Measurements from ENCODE around the gene AQP1. TPM values are rescaled to one million over a fixed set of nuclear protein-coding genes. Genes with fewer than 3 reads are reported as not detected.

The AQP1 gene
- total and polyA plus RNA-seq, 2 of the 13 experiments (the other 11 are each of a cell fraction or from before 2014, with no cell fraction given), result not detected

DNA sequence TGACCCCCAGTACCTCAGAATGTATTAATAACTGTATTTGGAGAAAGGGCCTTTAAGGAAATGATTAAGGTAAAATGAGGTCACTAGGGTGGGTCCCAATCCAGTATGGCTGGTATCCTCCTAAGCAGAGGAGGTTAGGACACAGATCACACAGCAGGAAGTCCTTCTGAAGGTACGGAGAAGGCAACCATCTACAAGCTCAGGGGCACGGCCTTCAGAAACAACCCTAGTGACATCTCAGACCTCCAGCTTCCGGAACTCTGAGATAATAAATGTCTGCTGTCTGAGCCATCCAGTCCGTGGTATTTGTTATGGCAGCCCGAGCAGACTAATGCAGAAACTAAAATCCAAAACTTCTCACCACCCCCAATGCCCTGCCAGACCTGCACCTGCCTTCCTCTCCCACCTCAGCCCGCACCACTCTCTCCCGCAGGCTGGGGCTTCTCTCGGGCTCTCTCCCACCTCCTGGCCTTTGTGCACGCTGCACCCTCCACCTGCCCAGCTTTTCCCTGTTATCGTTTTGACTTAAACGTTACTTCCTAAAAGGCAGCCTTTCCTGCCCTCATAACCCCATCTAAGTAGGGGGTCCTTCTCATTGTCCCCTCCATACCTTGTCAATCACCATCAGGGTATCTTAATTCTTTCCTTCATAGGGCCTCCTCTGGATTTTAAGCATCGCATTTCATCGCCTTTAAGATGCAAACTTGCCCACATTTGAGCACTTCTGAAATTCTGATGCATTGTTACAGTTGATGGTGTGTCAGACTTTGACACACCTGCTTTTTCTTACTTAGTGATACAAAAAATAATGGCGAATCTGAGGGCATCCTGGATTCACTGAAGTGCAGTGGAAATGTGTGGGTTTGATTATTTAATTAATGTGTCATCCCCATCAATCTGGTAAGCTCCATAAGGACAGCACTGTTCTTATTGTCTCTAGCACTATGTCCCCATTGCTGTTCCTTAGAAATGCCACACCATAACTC, 32.2 kb upstream of the AQP1 start:
- no peaks in the 10 kb centered on the region for H3K79me2 ChIP-seq (ENCODE audit: insufficient read depth, low read length)
- intact Hi-C loops (cut with micrococcal nuclease; ENCODE audit: unreplicated experiment) (no loop called here), in situ Hi-C loops (cut with HindIII; ENCODE audit: extremely low pct_ligation_motif_present, low pct_unique_long_range_greater_than_20kb) (no loop called here)
- H3K27ac ChIP-seq (ENCODE audit: extremely low read length, insufficient read depth, low read length), result no peak overlapping the region
- H3K27me3 ChIP-seq (ENCODE audit: control insufficient read depth in 1 of 2, insufficient read depth in 2 of 2, low read length in 2 of 2), result peaks cover 0 to 24% of the 10 kb centered on the region in 2 experiments; a peak in 2 of 5 replicates
- no peaks in the 10 kb centered on the region for H3K4me1 ChIP-seq (ENCODE audit: insufficient read depth, low read length)
- DNase-seq (ENCODE audit: low spot score), result no peak
- no peak overlapping the region for H3K9ac ChIP-seq (ENCODE audit: insufficient read depth, low read depth, low read length)
- H3K4me3 ChIP-seq (replicated peaks in 1 of 3; ENCODE audit: insufficient read depth in 1 of 3, low read depth in 2 of 3, low read length in 3 of 3), result no peak overlapping the region
- WGBS (ENCODE audit: low lambda C conversion rate), result 42% methylated on average over 13 of the region's 14 CpGs
- no TSS peak for BruUV-seq (replicated peaks)
- H4K20me1 ChIP-seq (ENCODE audit: insufficient read depth, low read length), result no peaks in the 10 kb centered on the region
- POLR2A ChIA-PET, result no interaction called here
- no peak overlapping the region for H3K4me2 ChIP-seq (ENCODE audit: low read depth, low read length)
- no peaks in the 10 kb centered on the region for H3K9me3 ChIP-seq (ENCODE audit: low read length)
- no peak for FAIRE-seq
- TF ChIP-seq AGO1 (IDR thresholded peaks at IDR 0.05; ENCODE audit: low read depth, low read length, poor library complexity, severe bottlenecking), result no peak
- no peak for TF ChIP-seq ZNF615 (CRISPR knock-in tag; IDR thresholded peaks at IDR 0.05; ENCODE audit: borderline replicate concordance)
- no peak for TF ChIP-seq NR2F6 (IDR thresholded peaks at IDR 0.05)
- TF ChIP-seq NR2F6 (CRISPR knock-in tag; IDR thresholded peaks at IDR 0.05), result no peak
- no peak for TF ChIP-seq FOXJ3 (CRISPR knock-in tag; IDR thresholded peaks at IDR 0.05; ENCODE audit: borderline replicate concordance)
- no peak for TF ChIP-seq SRSF1 (optimal IDR thresholded peaks at IDR 0.05; ENCODE audit: low read depth, low read length)
- no peak for TF ChIP-seq RORA (CRISPR knock-in tag; IDR thresholded peaks at IDR 0.05)
- no peak for TF ChIP-seq U2AF1 (optimal IDR thresholded peaks at IDR 0.05; ENCODE audit: low read depth, low read length)
- no peak for TF ChIP-seq ZNF34 (CRISPR knock-in tag; IDR thresholded peaks at IDR 0.05; ENCODE audit: borderline replicate concordance)
- no peak for TF ChIP-seq ZNF556 (CRISPR knock-in tag; IDR thresholded peaks at IDR 0.05; ENCODE audit: borderline replicate concordance)
- CTCF ChIA-PET (ENCODE audit: low intra/inter-chr PET ratio, low total read pairs), result no interaction called here
- H3K36me3 ChIP-seq (replicated peaks in 1 of 2; ENCODE audit: control insufficient read depth in 1 of 2, insufficient read depth in 2 of 2, low read length in 2 of 2), result no peaks in the 10 kb centered on the region
- ATAC-seq, result no peak
- no peak overlapping the region for H2AFZ ChIP-seq (ENCODE audit: low read length)
